Mucosa of gallbladder (tissue), 1 donor: ENCODE results near the gene ITGA7. TPM values are rescaled to one million over a fixed set of nuclear protein-coding genes. Genes with fewer than 3 reads are reported as not detected.

Experiments
- DNase-seq: peaks from one replicate; pipeline ENCODE4 v3.0.0-alpha.2; 2020; ENCODE audit warnings: low spot score
- total RNA-seq: library from RNA; stranded (reverse); gene quantifications from one replicate; pipeline ENCODE4 v1.2.1, GENCODE V29; 2021
- donor health status: DM: no; HTN: no; CAD: no.

The ITGA7 gene, protein sequence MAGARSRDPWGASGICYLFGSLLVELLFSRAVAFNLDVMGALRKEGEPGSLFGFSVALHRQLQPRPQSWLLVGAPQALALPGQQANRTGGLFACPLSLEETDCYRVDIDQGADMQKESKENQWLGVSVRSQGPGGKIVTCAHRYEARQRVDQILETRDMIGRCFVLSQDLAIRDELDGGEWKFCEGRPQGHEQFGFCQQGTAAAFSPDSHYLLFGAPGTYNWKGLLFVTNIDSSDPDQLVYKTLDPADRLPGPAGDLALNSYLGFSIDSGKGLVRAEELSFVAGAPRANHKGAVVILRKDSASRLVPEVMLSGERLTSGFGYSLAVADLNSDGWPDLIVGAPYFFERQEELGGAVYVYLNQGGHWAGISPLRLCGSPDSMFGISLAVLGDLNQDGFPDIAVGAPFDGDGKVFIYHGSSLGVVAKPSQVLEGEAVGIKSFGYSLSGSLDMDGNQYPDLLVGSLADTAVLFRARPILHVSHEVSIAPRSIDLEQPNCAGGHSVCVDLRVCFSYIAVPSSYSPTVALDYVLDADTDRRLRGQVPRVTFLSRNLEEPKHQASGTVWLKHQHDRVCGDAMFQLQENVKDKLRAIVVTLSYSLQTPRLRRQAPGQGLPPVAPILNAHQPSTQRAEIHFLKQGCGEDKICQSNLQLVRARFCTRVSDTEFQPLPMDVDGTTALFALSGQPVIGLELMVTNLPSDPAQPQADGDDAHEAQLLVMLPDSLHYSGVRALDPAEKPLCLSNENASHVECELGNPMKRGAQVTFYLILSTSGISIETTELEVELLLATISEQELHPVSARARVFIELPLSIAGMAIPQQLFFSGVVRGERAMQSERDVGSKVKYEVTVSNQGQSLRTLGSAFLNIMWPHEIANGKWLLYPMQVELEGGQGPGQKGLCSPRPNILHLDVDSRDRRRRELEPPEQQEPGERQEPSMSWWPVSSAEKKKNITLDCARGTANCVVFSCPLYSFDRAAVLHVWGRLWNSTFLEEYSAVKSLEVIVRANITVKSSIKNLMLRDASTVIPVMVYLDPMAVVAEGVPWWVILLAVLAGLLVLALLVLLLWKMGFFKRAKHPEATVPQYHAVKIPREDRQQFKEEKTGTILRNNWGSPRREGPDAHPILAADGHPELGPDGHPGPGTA
- 152 TPM for total RNA-seq

DNA sequence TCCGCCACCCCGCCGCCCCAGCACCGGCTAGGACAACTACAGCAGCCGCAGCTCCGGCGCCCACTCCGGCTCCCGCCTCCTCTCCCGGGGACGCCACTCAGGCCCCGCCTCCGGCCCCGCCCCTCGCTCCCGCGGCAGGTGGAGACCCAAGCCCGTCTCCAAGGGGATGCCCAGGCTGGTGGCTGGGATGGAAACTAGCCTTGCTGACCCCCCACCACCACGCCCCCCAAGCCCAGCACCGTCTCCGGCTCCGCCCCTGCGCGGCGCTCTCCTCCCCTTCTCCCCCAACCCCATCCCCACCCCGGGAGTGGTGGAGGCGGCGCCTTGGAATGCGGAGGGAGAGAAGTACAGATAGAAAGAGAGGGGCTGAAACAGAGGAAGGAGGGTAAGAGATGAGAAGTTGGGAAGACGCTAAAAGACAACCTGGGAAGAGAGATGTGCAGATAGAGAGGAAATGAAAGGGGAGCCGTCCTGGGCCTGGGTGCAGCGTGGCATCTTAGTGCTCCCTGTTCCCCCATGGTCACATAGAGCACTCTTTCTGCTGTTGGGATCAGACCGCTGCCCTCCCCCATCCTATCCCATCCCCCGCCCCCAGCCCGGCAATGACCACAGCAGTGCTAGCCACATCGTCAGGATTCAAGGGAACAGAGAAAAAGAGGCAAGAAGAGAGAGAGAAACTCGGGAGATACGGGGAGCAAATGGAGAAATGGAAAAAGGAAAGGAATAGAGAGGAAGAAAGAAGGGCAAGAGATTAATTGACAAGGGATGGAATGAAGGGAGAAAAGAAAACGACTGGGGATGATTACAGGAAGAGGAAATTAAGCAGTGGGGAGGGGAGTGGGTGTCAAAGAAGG lies at the start of gene ITGA7:
ITGA7 (minus strand) TSS at position 64 of the 854 bp plus-strand sequence. CDS start 222 bp downstream, outside the sequence.
- DNase-seq, result peak; percentile 50

DNA sequence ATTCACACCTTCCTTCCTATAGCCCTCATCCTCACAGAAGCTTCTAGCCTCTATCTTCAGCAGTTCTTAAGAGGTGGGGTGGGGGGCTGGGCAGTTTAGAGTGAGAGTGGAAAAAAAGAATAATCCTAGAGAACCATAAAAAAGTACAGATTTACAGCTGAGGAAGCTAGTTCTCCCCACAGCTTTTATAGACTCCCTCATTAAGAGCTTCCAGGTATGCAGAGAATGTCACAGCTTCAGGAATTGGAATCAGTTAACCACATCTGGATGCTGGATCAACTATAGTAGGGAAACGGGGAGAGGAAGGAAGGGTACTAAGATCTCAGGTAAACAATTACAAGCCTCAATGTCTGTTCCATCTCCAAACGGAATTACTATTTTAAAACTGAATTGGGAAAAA lies 47.5 kb upstream of the ITGA7 start:
- DNase-seq, result no peak

DNA sequence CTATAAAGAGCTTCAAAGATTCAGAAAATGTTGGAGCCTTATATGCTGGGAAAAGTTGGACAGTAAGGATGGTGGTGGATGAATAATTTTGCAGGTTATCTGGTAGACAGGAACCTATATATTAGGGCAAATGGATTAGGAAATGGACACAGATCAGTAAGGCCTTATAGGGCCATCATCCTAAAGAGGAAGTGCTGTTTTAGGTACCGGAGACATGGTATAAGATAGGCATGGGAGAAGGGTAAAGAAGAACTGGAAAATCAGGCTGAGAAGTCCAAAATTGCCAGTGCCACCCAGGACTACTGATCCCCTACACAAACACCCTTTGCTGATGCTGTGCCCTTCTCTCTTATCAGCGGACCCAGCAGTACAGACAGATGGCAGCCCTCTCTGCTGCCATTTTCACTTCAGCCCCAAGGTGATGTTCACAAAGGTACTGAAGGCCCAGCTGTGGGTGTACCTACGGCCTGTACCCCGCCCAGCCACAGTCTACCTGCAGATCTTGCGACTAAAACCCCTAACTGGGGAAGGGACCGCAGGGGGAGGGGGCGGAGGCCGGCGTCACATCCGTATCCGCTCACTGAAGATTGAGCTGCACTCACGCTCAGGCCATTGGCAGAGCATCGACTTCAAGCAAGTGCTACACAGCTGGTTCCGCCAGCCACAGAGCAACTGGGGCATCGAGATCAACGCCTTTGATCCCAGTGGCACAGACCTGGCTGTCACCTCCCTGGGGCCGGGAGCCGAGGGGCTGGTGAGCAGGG lies 40.7 kb upstream of the ITGA7 start:
- DNase-seq, result no peak

DNA sequence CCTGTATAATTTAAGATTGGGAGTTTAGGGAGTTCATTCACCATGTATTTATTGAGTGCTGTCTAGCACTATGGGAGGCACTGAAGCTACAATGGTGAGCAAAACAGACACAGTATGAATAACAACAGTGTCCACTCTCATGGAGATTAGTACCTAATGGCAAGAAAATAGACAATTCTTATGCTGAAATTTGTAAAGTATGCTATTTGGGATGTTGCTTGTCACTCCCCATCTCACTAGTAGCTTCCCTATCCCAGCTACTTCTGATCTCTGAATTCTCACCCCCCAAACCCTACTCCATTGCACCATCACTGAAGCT lies 39.2 kb upstream of the ITGA7 start:
- DNase-seq, result no peak

DNA sequence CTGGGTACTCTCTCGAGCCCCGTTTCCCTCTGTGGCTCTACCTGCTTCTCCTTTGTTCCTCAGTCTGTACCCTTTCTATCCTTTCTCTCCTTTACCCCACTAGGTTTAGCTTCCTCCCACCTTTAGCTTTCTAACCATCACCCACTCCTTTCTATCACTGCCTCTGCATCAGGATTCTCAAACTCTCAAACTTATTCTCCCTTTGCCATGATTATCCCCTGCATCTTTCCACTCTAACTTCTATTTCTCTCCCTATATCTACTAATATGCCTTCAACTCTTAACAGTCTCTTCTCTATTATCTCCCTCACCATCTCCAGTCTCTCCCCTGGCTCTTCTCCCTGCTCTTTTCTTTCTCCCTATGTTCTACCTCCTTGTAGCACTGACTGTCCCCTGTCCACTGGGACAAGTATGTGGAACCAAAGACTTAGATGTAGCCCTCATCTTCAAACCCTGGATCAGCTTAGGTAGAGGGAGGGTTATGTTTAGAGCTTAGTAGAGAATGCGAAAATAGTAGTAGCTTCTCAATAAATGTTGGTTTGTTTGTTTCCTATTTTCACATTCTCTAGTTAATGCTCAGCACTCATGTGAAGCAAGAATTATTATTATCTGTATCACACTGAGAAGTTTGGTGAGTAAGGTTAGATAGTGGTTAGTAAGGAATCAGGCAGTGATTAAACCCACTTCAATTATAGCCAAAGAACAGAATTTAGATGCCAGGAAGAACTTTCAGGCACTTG lies 38.6 kb upstream of the ITGA7 start:
- DNase-seq, result no peak

DNA sequence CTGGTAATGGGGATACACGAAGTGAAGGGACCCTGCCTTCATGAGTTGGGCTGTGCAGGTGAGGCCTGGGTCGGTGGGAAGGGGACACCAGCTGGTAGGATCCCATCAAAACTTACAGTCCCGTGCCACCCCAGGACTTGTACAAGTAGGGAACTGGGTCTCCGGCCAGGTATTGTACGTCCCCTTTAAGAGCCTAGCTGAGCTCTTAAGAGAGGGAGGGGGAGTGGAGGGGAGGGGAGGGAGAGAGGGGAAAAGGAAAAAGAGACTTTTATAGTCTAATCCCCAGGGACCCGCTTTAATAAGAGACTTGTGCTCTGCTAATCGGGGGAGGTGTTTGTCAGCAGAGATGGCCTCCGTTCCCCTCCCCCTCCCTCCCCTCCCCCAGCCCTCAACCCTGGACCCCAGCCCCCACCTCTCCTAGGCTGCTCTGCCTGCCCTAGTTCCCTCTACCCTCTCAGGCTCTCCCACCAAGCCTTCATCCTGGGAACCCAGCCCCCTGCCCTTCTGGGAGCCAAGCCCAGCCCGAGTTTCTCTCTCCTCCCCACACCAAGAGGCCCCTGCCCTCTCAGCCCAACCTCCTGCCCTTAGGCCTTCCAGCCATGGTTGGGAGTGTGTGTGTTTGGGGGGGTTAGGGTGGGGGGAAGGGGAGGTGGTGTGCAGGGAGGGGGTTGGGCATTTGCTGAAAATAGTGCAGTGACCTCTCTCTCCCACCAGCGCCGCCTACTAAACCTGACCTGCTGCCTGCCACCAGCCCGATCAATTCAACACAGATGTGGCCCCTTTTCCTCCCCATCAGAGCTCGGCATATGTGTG lies 37.9 kb upstream of the ITGA7 start:
- no peak for DNase-seq

DNA sequence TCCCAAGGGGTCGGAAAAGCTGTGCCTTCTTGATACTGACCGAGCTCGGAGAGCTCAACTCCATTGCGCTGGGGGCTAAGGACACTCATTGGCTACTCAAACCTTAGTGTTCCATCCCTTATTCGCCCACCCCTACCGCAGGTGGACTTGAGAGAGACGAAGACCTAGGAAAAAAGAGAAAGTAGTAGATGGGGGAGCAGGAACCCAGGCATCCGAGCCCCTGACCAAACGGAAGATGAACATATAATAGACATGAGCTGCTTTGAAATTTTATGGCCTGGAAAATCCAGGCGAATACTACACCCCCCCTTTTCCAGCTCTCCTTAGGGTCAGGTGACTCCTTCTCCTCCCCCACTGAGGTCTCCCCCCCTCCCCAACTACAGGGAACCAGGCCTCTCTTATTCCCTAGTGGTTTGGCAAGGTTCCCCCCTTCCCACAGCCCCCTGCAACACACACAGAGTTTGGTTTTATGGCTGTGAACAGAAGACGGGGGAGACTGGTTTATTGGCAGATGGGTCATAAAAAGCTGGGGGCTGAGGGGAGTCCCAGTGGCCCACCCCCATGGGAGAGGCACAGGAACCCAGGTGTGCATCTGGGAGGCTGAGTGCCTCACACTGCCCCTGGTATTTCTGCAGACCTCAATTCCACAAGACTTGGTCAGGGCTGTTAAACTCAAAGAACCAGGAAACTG lies 36.8 kb upstream of the ITGA7 start:
- DNase-seq, result no peak

DNA sequence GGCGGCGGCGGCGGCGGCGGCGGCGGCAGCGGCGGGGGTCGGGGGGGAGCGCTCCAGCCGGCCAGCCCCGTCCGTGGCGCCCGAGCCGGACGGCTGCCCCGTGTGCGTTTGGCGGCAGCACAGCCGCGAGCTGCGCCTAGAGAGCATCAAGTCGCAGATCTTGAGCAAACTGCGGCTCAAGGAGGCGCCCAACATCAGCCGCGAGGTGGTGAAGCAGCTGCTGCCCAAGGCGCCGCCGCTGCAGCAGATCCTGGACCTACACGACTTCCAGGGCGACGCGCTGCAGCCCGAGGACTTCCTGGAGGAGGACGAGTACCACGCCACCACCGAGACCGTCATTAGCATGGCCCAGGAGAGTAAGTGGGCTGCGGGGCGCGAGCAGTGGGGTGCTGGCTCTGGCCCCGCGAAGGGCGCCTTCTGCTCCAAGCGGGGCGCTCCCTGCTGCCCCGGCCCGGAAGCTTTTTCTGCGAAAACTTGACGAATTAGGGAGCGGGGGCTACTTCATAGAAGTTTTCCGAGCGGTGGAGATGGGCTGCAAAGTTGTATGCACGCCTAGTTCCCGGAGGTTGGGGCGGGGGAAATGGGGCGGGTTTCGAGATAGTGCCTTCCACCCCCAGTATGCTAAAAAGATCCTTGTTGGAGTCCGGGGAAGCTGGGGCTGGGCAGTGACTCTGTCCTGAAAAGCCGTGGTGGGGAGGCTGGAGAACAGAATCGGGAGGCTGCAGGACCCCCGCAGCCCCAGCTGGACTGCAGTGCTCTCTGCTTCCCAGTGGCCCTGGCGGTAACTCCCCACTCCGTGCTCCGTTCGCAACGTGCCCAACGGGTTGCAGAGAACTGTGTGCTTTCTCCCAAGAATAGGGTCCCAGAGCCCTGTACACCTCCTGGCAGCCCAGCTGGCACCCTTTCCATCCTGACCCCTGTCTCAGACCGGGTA lies 36.0 kb upstream of the ITGA7 start:
- DNase-seq, result peak; percentile 44

DNA sequence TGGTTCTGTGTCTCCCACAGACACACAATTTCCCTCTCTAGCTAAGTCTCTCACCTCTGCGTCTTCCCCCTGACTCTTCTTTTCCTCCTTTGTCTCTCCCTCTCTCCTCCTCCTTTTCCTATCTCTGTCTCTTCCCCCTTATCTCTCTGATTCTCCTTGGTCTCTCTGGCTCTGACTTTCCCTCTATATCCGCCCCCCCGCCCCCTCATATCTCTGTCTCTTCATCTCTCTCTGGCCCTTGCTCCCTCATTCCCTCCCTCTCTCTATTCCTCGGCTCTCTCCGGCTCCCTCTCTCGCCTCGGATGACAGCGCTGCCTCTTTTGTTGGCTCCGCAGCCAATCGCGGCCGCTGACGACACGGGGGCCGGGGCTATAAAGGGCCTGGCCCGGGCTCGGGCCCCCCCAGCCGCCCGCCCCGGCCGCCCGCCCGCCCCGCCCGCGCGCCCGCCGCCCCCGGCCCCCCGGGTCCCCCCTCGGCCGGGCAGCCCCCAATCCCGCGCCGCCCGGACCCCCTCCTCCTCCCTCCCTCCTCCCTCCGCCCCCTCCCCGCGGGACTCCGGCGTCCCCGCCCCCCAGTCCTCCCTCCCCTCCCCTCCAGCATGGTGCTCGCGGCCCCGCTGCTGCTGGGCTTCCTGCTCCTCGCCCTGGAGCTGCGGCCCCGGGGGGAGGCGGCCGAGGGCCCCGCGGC lies 35.2 kb upstream of the ITGA7 start, which contains the start of gene GDF11:
GDF11 (plus strand) TSS at position 404 of the 687 bp plus-strand sequence; CDS start at position 599, 195 bp downstream.
- DNase-seq, result peak; percentile 74

DNA sequence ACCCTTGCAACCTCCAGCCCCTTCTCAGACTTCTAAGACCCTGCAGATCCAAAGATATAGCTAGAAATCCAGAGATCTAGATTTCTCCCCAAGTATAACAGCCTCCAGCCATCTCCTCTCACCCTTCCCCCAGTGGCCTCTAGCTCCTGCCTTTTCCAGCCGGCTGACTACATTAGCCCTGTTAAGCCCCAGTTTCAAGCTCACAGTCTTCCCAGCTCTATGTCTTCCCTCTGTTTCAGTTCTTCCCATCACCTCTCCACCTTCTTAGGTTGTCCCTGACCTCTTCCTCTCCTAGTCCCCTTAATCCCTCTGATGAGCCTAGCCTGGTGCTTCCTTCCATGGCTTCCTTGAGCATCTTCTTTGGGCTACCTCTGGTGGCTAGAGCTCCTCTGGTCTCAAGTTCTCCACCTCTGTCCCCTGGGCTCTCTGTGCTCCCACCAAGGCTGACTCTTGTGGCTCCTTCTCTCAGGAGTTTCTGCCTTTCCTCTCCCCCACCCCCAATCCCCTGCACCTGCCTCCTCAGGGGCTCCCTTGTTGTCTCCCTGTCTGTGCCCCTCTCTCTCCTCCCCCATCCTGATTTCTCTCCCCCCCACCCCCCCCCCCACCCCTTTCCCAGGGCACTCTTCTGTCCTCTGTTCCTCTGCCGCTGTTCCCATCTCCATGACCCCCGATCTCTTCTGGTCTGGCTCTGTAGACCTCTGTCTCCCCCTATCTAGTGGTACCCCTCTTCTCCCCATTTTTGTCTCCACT lies 34.4 kb upstream of the ITGA7 start:
- no peak for DNase-seq

DNA sequence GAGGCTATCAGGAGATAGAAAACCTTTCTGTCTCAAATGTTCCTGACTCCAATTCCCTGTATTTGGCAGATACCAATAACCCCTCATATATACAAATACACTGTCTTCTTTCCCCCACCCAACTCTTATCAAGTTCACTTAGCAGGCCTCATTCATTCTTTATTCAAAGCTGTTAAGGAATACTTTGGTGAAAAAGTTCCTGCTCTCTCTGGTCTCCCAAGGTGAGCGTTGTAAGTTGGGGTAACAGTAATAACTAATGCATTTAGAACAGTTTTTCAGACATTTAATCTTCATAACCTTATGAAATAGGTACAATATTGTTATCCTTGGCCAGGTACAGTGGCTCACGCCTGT lies 31.3 kb upstream of the ITGA7 start:
- DNase-seq, result no peak

DNA sequence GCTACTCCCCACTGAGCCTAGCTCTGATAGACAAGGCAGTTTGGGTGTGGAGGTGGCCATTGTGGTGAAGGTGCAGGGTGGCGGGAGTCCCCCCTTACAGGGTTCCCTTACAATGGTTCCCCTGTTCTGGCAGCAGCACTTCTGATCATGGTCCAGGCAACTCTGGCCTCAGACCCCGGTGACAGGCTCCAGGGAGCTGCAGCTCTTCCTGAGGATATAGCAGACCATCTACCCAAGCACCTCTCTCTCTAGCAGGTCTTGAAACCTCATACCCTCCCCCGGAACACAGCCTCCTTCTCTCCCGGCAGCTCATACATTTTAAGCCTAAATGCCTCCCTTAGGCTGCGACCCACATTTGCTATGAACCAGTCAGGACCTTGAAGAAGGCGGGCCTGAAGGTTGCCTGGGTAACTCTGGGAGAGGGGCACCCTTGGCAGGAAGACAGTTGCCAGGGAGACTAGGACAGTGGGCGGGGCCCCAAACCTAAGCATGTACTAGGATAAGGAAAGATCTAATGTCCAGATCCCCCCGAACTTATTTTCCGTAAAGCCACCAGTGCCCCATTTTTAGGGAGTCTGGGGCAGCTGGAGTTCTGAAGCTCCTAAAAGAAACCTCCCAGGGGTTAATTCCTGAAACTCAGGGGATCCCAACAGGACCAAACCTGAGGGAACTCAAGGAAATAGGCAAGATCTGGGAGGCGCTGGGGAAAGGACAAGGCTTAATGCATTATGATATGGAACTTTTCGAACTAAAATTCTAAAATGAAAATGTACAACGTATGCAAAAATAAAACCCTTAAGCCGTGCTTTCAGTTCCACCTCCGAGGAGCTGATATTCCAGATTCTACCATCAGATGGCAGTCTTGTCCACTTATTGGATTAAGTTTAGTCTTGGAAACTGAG lies 30.7 kb upstream of the ITGA7 start:
- peak; percentile 90 for DNase-seq

DNA sequence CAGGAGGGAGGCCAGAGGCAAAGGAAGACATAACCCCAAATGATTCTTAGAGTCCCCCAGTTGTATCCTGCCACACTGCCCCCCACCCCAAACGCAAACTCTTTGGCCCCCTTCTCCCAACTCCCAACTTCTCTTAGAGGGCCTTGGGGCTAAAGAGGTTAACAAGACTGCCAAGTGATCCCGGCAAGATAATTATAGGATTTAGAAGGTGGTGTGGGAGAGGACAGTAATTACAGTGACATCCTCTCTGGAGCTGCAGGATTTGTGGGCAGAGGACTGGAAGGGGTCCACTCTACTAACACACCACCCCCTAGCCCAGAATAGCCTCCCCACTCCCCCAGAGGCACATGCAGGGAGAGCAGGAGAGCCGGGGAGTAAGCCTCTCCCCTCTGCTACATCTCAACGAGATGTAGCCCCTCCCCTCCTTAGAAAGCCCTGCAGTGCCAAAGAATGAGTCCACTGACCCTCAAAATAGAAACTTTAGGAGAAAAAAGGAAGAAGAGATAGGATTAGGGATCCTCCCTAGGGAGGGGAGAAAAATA lies 29.9 kb upstream of the ITGA7 start:
- DNase-seq, result no peak

DNA sequence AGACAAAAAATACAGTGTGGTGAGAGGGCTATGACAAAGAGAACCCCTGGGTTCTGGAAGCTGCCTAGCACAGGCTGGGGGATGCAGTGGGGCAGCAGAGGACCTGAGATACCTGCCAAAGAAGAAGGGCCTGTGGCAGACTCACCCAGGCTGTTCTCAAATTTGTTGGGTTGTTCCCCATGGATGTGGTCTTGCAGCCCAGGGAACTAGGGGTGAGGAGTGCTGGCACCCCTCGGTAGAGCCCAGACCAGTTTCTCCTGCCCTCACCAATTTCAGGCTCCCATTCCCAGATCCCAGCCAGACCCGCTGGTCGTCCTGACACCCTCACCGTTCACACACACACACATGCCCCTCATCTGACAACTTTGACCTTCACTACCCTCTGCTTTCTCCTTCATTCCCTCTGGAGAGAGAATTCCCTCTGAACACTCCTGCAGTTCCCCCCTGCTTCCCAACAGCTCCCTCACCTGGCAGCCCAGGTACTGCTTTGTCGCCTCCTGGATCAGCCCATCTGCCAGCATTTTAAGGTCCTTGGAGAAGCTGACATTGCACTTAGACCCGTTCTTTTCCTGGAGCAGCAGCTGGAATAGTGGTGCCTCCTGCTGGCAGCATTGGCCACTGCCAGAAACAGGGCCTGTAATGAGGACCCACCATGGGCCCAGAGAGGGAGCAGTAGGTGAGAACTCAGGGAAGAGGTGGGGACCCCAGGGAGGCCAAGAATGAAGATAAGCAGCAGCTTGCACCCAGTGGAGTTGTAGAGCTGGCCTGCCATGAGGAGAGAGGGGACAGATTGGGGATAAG lies 29.3 kb upstream of the ITGA7 start:
- DNase-seq, result peak; percentile 80
